ENCODE data around the gene NOP10. TPM values are rescaled to one million over a fixed set of nuclear protein-coding genes. Genes with fewer than 3 reads are reported as not detected.

The NOP10 gene
- total RNA-seq, 1 donor from 2014 or later = 134 TPM

- DNase-seq (ENCODE audit: low spot score, unreplicated experiment) = no peak
- H3K27ac Mint-ChIP-seq = peak overlapping the region; percentile 91
- H3K4me3 Mint-ChIP-seq (ENCODE audit: low read depth) = peak overlapping the region; percentile 89
- peaks cover 14% of the 10 kb centered on the region for H3K4me1 Mint-ChIP-seq (ENCODE audit: low read depth)
- peaks cover 2% of the 10 kb centered on the region for H3K36me3 Mint-ChIP-seq (ENCODE audit: insufficient read depth)
- no peak for TF ChIP-seq CTCF (IDR thresholded peaks at IDR 0.05; ENCODE audit: unreplicated experiment)
- H3K27me3 Mint-ChIP-seq = no peaks in the 10 kb centered on the region
- H3K9me3 Mint-ChIP-seq (ENCODE audit: low read depth) = no peaks in the 10 kb centered on the region
Observed at GRCh38 chr15:34365836-34366235, 22.9 kb upstream of the NOP10 start.

GRCh38 chr15:34365091-34365825 is 22.3 kb upstream of the NOP10 start:
- H3K27ac Mint-ChIP-seq = no peak overlapping the region
- peak overlapping the region; percentile 89 for H3K4me3 Mint-ChIP-seq (ENCODE audit: low read depth)

GRCh38 chr15:34364041-34364440 is 21.1 kb upstream of the NOP10 start:
- Mint-ChIP-seq H3K27ac (no peak overlapping the region), H3K9me3 (ENCODE audit: low read depth) (no peaks in the 10 kb centered on the region), H3K27me3 (no peaks in the 10 kb centered on the region), H3K36me3 (ENCODE audit: insufficient read depth) (peaks cover 6% of the 10 kb centered on the region), H3K4me1 (ENCODE audit: low read depth) (peaks cover 14% of the 10 kb centered on the region), H3K4me3 (ENCODE audit: low read depth) (no peak overlapping the region)
- no peak for DNase-seq (ENCODE audit: low spot score, unreplicated experiment)
- TF ChIP-seq CTCF (IDR thresholded peaks at IDR 0.05; ENCODE audit: unreplicated experiment) = no peak

More at GRCh38 chr15:34365091-34365825, 22.3 kb upstream of the NOP10 start:
- Mint-ChIP-seq H3K27me3 (no peaks in the 10 kb centered on the region), H3K9me3 (ENCODE audit: low read depth) (no peaks in the 10 kb centered on the region), H3K36me3 (ENCODE audit: insufficient read depth) (peaks cover 2% of the 10 kb centered on the region), H3K4me1 (ENCODE audit: low read depth) (peaks cover 14% of the 10 kb centered on the region)
- DNase-seq (ENCODE audit: low spot score, unreplicated experiment) = no peak
- TF ChIP-seq CTCF (IDR thresholded peaks at IDR 0.05; ENCODE audit: unreplicated experiment) = no peak

GRCh38 chr15:34362047-34362773 is 19.3 kb upstream of the NOP10 start:
- peaks cover 12% of the 10 kb centered on the region for H3K36me3 Mint-ChIP-seq (ENCODE audit: insufficient read depth)
- no peak overlapping the region for H3K27ac Mint-ChIP-seq
- no peaks in the 10 kb centered on the region for H3K9me3 Mint-ChIP-seq (ENCODE audit: low read depth)
- H3K4me1 Mint-ChIP-seq (ENCODE audit: low read depth) = peaks cover 9% of the 10 kb centered on the region
- DNase-seq (ENCODE audit: low spot score, unreplicated experiment) = no peak
- H3K4me3 Mint-ChIP-seq (ENCODE audit: low read depth) = no peak overlapping the region
- TF ChIP-seq CTCF (IDR thresholded peaks at IDR 0.05; ENCODE audit: unreplicated experiment) = no peak
- H3K27me3 Mint-ChIP-seq = no peaks in the 10 kb centered on the region

- no peaks in the 10 kb centered on the region for H3K9me3 Mint-ChIP-seq (ENCODE audit: low read depth)
- no peak for TF ChIP-seq CTCF (IDR thresholded peaks at IDR 0.05; ENCODE audit: unreplicated experiment)
- H3K36me3 Mint-ChIP-seq (ENCODE audit: insufficient read depth) = peaks cover 12% of the 10 kb centered on the region
Observed at GRCh38 chr15:34361278-34361677, 18.3 kb upstream of the NOP10 start.

More at GRCh38 chr15:34361278-34361677, 18.3 kb upstream of the NOP10 start:
- Mint-ChIP-seq H3K27me3 (no peaks in the 10 kb centered on the region), H3K4me1 (ENCODE audit: low read depth) (peaks cover 7% of the 10 kb centered on the region), H3K4me3 (ENCODE audit: low read depth) (no peak overlapping the region), H3K27ac (no peak overlapping the region)
- DNase-seq (ENCODE audit: low spot score, unreplicated experiment) = no peak

Data from progenitor cell of endocrine pancreas (in vitro differentiated cells).